ENCODE measurements around the gene CILP.
"Not testable (repeated sequence)": the region's sequence is repeated elsewhere in the genome, so short reads cannot be mapped to it uniquely, and the experiment has no call there.

The CILP gene

GRCh38 chr15:65210770-65211481 lies at the start of gene CILP:
CILP (minus strand) TSS chr15:65211473; CDS start chr15:65209755, 1,718 bp downstream.
- no peak for DNase-seq

- no peak for DNase-seq
Measured at GRCh38 chr15:65260968-65261367, 49.7 kb upstream of the CILP start.

- DNase-seq = no peak
Measured at GRCh38 chr15:65259367-65259797, 48.1 kb upstream of the CILP start.

GRCh38 chr15:65258375-65259262 lies 47.3 kb upstream of the CILP start:
- DNase-seq = no peak

- DNase-seq = no peak
Measured at GRCh38 chr15:65255486-65256140, 44.3 kb upstream of the CILP start.

- DNase-seq = no peak
Measured at GRCh38 chr15:65254758-65255157, 43.5 kb upstream of the CILP start.

GRCh38 chr15:65254356-65254755 lies 43.1 kb upstream of the CILP start:
- no peak for DNase-seq

GRCh38 chr15:65249641-65250040 lies 38.4 kb upstream of the CILP start:
- no peak for DNase-seq

- DNase-seq = no peak
Measured at GRCh38 chr15:65248511-65249255, 37.4 kb upstream of the CILP start.

- DNase-seq = no peak
Measured at GRCh38 chr15:65246939-65247338, 35.7 kb upstream of the CILP start.

GRCh38 chr15:65246026-65246714 lies 34.9 kb upstream of the CILP start:
- no peak for DNase-seq

GRCh38 chr15:65245096-65245856 lies 34.0 kb upstream of the CILP start:
- no peak for DNase-seq

- no peak for DNase-seq
Measured at GRCh38 chr15:65244638-65245037, 33.4 kb upstream of the CILP start.

GRCh38 chr15:65236443-65236842 lies 25.2 kb upstream of the CILP start:
- DNase-seq = not testable (repeated sequence)

- no peak for DNase-seq
Measured at GRCh38 chr15:65233696-65234095, 22.4 kb upstream of the CILP start.

GRCh38 chr15:65232520-65232919 lies 21.2 kb upstream of the CILP start:
- DNase-seq = no peak

GRCh38 chr15:65231306-65231705 lies 20.0 kb upstream of the CILP start:
- DNase-seq = no peak

GRCh38 chr15:65226901-65227300 lies 15.6 kb upstream of the CILP start:
- not testable (repeated sequence) for DNase-seq

GRCh38 chr15:65226221-65226620 lies 14.9 kb upstream of the CILP start:
- DNase-seq = no peak

- DNase-seq = no peak
Measured at GRCh38 chr15:65223996-65224395, 12.7 kb upstream of the CILP start.

GRCh38 chr15:65222891-65223290 lies 11.6 kb upstream of the CILP start:
- no peak for DNase-seq
